Measurements from ENCODE around the gene WDPCP.
"Not testable (repeated sequence)": the region's sequence is repeated elsewhere in the genome, so short reads cannot be mapped to it uniquely, and the experiment has no call there.

WDPCP gene

DNA sequence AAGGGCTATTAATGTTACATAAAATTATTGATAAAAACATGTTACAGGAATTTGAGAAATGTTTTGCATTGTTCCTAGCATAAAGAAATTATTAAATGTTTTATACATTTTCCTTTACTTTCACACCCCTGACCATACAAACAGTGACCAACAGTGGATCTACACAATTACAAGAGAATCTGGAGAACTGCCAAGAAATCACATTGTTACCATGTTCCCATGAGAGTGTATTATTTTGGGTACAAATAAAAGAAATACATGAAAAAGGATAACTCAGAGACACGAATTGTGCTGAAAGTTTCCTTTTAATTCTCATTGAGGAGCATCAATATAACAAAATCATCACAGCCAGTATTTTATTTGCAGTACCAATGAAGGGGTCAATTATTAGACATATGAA lies 150.1 kb downstream of the WDPCP start:
- DNase-seq, result no peak

DNA sequence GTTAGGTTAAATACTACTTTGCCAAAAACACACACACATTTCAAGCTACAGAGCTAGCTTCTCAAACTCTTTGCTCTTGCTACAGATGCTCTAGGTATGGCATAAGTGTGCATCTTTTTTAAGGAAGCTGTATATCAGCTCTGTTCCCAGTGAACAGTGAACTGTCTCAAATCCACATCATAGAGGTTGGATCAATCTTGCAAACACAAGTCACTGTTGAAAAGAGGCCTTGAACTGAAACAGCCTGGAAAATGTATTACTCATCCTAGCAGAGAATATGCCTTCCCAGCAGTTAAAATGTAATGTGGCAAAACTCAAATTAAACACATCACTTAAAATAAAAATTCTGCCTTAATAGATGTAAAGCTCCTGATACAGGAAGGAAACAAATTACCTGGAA lies 151.8 kb downstream of the WDPCP start:
- DNase-seq, result no peak

DNA sequence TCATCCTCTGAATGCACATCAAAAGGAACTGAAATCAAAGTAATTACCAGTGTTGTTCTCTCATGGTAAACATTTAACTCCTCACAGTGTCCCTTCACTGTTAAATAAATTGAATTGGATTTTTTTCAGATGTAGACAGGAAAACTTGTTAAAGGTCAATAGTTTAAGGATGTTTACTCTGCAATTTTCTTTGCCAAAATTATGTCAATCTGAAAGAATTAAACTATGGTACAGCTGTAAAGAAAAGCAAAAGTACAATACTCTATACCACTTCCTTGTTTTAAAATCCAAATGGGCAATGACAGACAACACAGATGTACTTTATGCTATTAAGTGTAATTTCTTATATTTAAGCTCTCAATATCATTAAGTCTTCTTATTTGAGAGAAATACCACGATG lies 153.2 kb downstream of the WDPCP start:
- DNase-seq, result no peak

DNA sequence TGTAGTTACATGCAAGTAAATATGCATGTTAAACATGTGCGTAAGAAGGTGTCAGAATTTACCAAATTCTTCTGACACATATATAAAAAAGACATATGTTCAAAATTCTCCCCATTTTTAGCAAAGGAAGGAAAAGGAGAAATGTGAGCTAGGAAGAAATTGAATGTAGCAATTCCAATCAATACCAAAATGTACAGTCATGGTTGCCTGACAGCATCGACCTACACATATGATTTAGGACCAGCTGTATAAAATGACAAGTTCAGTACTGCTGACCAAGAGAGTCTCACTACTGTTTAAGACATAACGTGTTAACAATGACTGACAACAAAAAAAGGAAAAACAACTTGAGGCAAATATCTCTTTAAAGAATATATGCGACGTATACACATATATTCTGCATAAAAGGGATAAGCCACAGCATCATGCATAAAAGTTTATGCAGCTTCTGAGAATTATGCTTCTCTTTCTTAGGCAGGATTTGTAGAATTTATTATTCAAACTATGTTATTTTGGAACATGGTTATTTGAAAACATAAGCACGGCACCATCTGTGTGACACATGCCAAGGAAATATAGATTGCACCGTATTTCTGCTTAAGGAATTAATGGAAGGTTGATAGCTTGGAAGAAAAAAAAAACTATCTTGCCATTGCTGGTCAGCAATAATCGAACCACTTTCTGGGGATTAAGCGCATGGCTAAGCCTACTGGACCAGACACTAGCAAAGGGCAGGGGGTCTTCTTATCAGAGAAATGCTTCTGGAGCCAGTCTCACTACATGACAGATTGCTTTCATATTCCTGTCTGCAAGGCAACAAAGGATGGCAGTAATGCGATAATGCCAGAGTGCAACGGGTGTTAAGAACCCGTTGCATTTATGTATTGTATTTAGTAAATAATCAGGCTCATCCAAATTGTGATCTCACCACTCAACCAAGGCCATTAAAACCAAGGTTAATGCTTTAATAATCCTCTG lies 154.0 kb downstream of the WDPCP start:
- no peak for DNase-seq

DNA sequence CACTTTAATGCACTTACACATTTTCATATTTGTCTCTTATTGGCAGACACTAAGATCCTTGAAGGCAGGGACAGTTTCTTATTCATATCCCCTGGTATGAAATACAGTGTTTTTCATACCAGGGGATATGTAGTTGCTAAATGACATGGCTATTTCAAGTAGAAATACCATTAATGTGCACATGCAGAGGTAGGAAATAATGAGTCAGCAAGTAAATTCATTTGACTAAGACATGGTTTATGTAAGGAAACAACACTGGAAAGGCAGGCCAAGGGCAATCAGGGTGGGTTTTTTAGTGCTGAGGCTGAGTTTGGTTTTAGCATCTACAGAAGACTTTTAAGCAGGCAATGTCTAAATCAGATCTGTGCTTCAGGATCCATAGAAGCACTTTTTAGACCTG lies 155.9 kb downstream of the WDPCP start:
- peak; percentile 3 for DNase-seq

DNA sequence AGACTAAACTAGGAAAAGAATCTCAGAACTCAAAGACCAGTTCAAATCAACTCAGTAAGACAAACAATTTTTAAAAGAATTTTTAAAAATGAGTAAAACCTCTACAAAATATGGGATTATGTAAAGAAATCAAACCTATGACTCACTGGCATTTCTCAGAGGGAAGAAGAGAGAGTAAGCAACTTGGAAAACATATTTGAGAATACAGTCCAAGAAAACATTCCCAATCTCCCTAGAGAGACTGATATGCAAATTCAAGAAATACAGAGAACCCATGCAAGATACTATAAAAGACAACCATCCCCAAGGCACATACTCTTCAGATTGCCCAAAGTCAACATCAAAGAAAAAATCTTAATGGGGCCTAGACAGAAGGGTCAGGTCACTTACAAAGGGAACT lies 162.7 kb downstream of the WDPCP start:
- no peak for DNase-seq

DNA sequence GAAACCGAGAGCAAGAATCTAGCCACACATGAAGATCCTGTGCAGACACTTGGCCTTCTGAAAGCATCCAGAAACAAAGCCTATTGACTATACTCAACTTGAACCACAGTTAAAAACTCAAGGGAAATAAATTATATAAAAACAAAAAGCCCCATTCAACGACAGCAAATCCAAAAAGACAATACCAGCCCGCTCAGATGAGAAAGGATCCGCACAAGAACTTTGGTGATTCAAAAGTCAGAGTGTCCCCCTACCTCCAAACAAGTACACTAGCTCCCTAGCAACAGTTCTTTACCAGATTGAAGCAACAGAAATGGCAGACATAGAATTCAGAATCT lies 163.2 kb downstream of the WDPCP start:
- no peak for DNase-seq

DNA sequence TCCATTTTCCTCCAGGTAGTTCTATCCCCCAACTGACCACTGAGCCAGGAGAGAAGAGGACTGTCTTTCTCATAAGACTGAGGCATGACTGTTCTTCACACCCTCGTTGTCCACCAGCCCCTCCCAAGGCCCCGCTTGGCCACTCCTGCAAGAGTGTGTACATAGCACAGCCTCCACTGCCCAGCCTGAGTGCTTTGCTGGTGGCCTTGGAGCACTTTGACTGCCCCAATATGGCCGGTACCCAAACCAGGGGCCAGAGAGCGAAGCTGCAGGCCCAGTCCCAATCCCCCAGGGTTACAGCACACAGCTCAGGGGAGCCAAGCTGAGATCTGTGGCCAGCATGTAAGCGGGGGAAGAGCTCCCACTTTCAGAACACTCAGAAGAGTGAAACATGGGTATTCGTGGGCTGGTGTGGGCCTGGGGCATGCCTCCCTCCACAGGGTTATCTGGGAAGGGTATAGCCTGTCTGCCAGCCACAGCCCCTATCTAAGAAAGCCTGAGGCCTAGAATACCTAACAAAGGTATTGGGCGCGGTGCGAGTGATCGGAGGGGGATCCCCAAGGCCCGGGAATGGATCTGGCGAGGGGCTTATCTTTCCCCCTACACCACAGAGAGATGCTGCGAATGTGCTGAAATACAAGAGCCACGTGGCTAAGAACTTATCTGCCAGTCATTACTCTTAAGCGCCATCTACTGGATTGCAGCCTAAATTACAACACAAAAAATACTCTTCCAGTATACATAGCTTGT lies 163.8 kb downstream of the WDPCP start:
- peak; percentile 71 for DNase-seq

DNA sequence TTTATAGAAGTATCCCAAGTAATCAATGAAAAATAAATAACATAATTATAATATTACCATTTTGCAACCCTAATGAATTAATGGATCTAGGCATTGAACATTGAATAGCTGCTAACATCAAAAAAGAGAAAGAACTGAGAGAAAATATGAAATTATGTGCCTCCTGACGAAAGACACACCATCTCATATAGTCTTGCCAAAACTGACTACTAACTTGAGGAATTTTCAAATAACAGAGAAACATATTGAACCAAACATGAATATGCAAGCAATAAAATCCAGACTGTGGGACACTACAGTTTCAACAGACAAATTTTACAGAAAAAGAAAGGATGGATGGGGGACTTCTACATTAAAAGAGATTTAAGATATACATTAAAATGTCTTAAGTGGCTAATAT lies 165.7 kb downstream of the WDPCP start:
- no peak for DNase-seq

DNA sequence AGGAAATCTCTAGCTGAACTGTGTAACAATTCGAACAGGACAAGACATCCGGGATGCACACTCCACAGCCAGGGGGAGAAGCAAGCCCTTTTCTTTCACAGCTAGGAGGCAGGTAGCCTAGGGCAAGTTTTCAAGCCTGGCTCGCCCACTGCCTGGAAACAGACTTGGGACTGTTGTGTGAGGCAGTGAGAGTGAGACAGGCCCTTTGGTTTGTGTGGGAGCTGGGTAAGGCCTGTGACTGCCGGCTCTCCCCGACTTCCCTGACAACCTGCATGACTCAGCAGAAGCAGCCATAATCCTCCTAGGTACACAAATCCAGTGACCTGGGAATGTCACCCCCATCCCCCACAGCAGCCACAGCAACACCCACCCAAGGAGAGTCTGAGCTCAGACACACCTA lies 179.7 kb downstream of the WDPCP start:
- no peak for DNase-seq

DNA sequence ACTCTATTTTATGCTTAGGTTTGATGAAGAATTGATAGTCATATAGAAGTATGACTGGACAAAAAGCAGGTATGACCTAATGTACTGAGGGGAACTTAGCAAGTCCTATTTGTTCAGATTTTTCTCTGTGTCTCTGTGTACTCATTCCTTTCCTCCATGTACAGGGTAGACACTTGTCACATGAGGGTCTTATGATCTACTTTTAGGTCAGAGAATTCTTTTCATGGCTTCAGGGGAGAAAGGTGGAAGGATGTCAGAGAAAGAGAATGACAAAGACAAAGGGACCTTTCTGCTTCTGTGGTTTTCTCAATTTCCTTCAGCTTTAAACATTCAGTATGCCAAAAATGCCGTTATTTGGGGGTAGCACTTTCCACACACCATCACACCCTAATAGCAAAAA lies 181.6 kb downstream of the WDPCP start:
- no peak for DNase-seq

DNA sequence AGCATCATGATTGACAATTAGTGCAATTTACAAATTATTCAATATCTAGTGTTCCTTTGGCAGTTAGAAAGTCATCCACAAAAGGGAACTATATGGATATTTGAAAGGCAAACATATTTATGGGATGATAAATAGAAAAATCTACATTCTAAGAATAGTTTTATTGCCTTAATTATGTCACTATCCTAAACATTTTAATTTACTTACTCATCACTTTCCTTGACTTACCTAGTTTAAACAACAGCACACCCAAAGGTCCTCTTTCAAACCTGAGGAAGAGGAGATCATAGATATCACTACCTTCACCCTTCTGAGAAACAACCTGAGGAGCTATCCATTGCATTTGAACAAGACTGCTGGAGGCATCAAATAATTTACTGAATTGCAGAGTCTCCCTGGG lies 184.5 kb downstream of the WDPCP start:
- no peak for DNase-seq

DNA sequence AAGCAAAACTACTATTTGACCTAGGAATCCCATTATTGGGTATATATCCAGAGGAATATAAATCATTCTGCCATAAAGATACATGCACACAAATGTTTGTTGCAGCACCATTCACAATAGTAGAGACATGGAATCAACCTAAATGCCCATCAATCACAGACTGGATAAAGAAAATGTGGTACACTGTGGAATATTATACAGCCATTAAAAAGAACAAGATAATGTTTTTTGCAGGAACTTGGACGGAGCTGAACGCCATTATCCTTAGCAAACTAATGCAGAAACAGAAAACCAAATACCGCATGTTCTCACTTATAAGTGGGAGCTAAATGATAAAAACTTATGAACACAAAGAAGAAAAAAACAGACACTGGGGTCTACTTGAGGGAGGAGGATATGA lies 185.4 kb downstream of the WDPCP start:
- not testable (repeated sequence) for DNase-seq

DNA sequence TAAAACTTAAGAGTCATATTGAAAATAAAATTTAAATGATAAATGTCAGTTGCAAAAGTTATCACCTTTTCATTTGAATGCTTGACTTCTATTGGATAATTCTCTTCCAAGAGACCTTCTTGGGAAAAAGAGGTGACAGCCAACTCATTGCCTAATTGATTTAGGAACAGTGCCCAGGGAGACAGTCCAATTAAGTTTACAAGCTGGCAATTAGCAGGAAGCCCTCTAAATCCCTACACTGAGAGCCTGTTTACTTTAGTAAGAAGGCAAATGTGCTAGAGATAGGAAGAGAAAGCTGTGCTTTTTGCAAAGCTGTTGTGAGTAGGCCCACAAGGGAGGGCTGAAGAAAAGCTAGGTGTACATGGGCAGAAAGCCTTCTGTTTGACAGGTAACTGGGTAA lies 189.1 kb downstream of the WDPCP start:
- no peak for DNase-seq

DNA sequence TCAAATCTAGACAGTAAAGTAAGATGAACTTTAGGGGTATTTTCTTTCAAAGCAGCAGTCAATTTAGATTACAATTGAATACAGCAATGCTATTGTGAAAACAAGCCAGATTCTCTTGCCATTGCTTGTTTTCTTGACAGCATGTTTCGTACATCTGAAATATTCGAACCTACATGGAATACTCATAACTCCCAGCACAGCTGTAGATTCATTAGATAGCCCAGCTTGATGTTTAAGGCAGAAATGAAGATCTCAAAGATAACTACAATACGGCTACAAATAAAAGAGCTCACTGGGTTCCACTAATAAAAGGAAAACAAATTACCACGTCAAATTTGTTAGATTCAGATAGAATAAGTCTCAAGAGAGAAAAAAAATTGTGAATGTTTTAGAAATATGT lies 208.8 kb downstream of the WDPCP start:
- no peak for DNase-seq

DNA sequence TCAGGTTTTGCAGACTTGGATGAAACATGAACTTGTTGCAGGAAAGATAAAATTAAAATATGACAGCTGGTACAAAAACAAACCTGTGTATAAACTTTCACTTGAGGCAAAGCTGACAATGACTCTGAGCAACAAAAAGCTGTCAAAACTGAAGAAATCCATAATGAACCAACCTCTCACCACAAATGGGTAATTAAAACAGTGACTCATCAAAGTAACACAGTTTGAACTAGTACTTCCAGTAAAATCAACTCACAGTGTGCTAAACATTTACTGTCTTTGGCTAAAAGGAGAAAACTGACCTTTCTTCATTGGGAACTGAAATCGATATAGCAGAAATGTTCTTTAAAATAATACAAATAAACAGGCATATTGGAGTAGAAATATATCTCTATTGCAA lies 209.7 kb downstream of the WDPCP start:
- DNase-seq, result peak; percentile 9

DNA sequence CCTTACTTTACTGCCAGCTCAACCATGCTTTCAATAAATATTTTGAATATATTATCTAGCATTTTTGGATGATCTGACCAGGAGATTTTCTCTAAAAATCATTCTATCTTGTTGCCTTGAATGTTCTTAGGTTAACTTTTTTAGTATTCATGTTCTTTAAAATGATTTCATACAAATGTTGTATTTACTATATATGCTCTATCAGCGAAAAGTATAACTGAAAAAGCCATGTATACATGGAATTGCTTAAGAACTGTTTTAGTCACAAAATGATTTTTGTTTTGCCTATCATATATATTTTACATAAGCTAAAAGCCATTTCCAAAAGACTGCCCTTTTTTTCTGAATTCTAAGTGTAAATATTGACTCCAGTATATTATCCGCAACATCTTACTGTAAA lies 213.9 kb downstream of the WDPCP start:
- no peak for DNase-seq

DNA sequence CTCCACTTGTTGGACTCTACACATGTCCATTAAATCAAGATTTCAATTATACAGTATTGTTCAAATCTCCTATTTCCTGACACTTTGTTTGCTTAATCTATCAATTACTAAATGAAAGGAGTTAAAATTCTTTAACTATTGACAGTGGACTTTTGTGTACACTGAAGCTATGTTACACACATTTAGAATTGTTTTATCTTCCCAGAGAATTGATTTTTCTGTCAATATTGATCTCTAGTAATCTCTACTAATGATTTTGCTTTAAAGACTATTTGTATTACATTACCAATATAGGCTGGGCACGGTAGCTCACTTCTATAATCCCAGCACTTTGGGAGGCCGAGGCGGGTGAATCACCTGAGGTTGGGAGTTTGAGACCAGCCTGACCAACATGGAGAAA lies 215.7 kb downstream of the WDPCP start:
- no peak for DNase-seq

DNA sequence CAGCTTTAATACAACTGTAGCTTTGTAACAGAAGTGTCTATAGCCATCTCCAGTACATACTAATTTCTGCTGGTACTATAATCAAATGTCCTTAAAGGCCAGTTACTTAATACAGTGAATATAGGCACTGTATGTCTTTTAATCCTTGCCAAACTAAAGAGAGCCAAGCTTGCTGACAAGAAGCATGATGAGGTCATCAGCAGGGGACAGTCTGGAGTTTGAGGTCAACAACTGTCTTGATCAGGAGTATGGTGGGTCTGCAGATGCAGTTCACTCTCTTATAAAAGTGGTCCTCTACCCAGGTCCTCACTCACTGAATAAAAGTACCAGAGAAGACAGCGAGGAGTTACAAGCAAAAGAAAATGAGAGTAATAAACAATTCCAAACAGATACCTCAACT lies 219.1 kb downstream of the WDPCP start:
- DNase-seq, result no peak

DNA sequence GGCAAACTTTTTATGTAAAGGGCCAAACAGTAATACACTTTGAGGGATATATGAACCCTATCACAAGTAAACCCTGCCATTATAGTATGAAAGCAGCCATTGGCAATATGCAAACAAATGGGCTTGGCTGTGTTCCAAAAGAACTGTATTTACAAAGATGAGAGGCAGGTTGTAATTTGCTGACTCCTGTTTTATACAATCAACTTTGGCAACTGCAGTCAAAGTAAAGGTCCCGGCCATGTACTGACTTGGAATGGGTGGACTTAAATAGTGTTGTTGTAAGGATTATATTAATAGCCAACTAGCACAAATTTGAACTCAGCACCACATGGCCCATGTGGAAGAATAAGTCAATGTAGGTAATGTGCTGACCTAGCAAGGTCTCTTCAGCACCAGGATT lies 223.4 kb downstream of the WDPCP start:
- no peak for DNase-seq

DNA sequence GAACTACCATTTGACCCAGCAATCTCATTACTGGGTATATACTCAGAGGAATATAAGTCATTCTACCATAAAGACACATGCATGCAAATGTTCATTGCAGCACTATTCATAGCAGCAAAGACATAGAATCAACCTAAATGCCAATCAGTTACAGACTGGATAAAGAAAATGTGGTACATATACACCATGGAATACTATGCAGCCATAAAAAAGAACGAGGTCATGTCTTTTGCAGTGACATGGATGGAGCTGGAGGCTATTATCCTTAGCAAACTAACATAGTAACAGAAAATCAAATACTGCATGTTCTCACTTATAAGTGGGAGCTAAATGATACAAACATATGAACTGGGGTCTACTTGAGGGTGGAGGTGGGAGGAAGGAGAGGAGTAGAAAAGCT lies 230.6 kb downstream of the WDPCP start:
- DNase-seq, result not testable (repeated sequence)

DNA sequence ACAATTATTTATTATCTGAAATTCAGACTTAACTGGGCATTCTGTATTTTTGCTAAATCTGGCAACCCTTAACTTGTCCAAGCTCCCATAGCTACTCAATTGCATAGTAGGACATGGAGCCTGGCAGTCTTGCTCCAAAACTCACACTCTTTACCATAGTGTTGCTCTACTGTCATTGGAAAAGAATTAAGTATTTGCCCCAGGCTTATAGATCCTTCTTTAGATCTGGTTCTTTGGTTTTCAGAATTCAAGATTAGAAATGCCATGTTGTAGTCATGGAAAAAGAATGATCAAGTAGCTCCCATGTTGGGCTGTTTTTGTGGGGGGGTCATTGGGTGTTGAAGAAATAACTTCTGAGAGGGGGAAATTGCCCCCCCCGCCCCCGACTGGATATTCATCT lies 240.9 kb downstream of the WDPCP start:
- DNase-seq, result no peak

DNA sequence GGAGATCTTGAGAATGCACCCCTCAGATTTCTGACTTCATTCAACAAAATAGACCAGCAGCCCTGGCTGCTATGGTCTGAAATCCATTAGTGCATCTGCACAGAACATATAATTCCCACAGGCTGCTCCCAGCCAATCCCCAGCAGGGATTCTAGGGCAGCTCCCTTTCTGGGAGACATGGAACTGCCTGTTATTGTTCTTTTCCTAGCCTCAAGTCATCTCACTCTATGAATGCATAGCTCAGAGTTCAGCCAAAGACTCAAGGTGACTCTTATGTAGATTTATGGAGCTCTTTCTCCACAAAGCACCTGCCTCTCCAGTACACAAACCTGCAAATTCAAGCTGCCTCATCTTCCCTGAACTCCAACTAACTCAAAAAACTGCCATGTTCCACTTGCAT lies 241.9 kb downstream of the WDPCP start:
- no peak for DNase-seq

DNA sequence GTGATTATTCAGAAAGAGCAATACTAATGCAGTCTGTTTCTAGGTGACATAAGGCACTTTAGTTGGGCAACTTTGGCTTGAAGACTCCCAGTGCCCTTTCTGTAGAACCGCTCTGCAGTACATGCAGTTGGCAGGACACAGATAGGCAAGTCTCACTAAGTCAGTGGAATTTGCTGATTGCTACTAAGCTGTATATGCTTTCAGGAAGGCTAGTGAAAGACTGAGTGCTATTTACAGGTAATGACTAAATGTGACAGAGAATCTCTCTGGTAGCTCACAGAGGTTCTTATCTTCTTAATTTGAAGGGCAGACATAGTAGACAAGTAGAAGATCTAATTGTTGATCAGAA lies 243.0 kb downstream of the WDPCP start:
- no peak for DNase-seq
